Activated CD4-positive, CD25-positive, alpha-beta regulatory T cell treated with anti-CD3 and anti-CD28 coated beads, Interleukin-2, amount 50 U/mL, for 16 hours (primary cell): ENCODE data around the gene ACO2.
A peak's percentile ranks its signal among the peaks of the same experiment; 100 is the strongest.
"Not testable (repeated sequence)": the region's sequence is repeated elsewhere in the genome, so short reads cannot be mapped to it uniquely, and the experiment has no call there.

ENCODE experiments used
- DNase-seq: peaks from one replicate; pipeline ENCODE4 v3.0.0-alpha.2; 2020; ENCODE audit warnings: low read depth, low spot score

The ACO2 gene

DNA sequence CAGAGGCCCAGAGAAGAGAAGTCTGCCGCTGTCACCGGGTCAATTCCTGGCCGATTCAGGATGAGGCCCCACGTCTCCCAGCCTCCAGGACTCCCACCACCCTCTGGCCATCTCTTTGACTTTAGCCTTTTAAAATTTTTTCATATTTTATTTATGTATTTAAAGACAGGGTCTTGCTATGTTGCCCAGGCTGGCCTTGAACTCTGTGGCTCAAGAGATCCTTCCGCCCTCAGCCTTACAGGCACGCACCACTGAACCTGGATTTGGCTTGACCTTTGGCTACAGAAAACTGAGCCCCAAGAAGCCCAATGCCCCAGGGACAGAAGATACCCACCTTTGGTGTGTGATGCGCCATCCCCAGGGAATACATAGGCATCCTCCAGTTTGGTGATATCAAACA is 71.4 kb downstream of the ACO2 start:
- DNase-seq = no peak

DNA sequence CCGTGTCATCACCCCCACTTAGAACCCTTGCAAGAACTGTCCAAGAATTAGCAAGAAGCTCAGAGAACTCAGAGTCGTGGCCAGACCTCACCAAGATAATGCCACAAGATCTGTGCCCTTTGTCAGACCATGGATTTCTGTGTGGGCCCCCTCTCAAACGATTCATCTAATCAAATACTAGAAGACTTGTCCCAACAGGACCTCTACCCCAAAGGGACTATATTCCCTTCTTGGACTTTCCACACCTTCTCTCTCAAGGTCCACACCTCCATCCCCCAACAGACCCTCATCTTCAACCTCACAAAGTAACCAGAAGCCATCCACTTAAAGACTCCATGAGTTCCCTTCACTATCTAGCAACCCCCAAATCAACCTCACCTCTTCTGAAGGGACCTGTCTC is 72.6 kb downstream of the ACO2 start:
- no peak for DNase-seq

DNA sequence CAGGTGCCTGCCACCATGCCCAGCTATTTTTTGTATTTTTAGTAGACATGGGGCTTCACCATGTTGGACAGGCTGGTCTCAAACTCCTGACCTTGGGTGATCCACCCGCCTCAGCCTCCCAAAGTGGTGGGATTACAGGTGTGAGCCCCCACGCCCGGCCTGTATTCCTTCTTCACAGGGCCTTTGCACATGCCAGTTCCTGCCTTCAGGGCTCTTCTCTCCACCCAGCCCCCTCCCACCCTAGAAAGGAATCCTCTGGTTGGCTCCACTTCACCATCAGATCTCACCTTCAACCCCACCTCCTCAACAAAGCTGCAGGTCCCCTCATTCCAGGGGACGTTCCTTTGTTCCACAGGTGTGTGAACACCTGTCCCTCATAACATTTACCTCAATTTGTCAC is 73.3 kb downstream of the ACO2 start:
- DNase-seq = no peak

DNA sequence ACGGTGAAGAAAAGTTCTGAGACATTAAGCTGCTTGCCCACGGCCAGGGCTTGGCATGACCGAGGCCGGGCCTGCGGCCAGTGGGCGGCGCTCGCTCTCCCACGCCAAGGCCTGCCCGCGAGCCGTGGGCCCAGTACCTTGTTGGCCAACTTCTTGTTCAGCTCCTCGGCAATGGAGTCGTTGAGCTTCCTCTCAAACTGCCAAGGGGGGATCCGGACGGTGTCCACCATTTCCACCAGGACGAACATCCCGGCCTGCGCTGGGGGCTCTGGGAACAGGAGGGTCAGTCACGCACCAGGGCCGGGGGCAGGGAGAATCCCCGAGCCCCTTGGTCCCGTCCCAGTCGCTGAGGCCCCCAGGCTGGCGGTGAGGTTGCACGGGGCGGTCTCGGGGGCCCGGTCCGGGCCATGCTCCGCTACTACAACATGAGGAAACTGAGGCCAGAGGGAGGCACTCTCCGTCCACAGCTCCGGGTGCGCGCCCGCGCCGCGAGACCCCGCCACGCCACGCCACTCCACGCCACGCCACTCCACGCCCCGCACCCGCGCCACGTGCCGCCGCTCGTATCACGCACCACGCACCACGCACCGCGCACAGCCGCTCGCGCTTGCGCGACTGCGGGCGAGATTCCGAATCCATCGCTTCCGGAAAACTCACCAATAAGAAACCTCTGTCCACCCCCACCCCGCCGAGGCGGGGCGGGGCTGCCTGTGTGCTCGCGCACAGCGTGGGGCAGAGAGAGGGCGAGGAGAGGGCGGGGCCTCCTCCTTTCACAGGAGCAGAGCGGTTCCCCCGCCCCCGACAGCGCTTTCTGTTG is 75.1 kb downstream of the ACO2 start, which contains the start of gene POLR3H:
Gene POLR3H (minus strand): TSS at position 617 of the 817 bp plus-strand sequence. CDS start 369 bp downstream, at position 248.
- peak; percentile 91 for DNase-seq

- no peak for DNase-seq
Measured at GRCh38 chr22:41544671-41545476, 76.0 kb downstream of the ACO2 start.

- no peak for DNase-seq
Measured at GRCh38 chr22:41548830-41549211, 79.9 kb downstream of the ACO2 start.

GRCh38 chr22:41550952-41551491 is 82.1 kb downstream of the ACO2 start:
- DNase-seq = no peak

DNA sequence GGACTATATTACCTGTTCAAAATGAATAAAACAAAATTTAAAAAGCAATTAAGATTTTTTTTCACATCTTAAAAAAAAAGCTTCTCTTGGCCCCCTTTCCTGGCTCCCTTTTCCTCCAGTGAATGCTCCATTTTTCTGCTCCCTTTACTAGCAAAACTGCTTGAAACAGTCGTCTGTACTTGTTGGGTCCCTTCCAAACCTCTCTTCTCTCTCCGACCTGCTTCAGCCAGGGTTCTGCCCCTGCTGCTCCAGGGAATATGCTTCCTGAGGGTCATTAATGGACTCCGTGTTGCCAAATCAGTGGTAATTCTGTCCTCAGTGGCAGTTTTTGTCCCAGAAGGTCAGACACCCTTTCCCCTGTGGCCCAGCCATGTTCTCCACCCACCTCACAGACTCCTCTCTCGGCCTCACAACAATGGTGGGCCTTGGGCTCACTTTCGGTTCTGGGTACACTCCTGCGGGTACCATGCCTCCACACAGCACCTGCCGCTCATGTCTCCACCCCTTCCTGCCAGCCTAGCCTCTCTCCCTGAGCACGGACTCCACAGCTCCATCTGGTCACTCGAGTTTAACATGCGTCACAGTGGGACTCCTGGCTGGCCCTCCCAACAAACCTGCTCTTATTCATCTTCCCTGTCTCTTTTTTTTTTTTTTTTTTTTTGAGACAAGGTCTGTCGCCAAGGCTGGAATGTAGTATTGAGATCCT is 83.1 kb downstream of the ACO2 start:
- no peak for DNase-seq

- DNase-seq = no peak
Measured at GRCh38 chr22:41555325-41555982, 86.5 kb downstream of the ACO2 start.

- DNase-seq = no peak
Measured at GRCh38 chr22:41556561-41556960, 87.6 kb downstream of the ACO2 start.

- DNase-seq = no peak
Measured at GRCh38 chr22:41557401-41558240, 88.7 kb downstream of the ACO2 start.

DNA sequence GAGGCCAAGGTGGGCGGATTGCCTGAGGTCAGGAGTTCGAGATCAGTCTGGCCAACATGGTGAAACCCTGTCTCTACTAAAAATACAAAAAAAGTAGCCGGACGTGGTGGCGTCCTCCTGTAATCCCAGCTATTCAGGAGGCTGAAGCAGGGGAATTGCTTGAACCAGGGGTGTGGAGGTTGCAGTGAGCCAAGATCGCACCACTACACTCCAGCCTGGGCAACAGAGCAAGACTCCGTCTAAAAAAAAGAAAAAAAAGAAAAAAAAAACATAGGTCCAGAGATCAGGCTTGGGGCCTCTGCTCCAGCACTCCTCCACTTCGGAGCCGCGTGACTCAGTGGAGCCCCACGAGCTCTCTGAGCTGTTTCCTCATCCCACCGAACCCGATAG is 89.3 kb downstream of the ACO2 start:
- not testable (repeated sequence) for DNase-seq

- no peak for DNase-seq
Measured at GRCh38 chr22:41560095-41560471, 91.2 kb downstream of the ACO2 start.

- DNase-seq = no peak
Measured at GRCh38 chr22:41561335-41561734, 92.4 kb downstream of the ACO2 start.

GRCh38 chr22:41561788-41562187 is 92.9 kb downstream of the ACO2 start:
- DNase-seq = no peak

- no peak for DNase-seq
Measured at GRCh38 chr22:41562461-41562860, 93.5 kb downstream of the ACO2 start.

DNA sequence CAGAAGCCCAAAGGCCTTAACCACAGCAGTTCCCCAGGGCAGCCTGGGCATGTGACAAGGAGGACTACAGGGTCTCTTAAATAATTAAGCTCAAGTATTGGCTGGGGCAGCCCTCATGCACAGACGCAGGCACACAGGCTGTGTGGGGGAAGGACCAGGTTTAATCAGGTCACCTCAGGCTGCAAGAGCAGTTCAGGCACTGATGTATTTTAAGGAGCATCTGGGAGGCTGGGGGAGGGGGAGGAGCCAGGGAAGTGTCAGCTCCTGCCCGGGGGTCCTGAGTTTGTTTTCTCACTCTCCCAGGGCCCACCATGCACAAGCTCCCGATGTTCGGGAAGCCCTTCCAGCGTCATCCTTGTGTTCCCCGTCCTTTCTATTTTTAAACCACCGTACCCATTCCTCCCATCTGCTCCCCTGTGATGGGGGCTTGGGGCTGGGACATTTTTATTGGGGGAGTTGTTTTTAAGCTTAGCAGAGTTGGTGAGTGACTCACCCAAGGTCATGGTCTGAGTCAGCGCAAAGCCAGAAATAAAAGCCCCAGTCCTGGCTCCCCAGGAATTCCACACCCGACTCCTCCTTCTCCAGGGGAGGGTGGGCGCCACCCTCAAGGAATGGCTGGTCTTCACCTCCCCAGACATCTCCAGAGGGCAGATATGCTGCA is 94.3 kb downstream of the ACO2 start:
- DNase-seq = no peak

DNA sequence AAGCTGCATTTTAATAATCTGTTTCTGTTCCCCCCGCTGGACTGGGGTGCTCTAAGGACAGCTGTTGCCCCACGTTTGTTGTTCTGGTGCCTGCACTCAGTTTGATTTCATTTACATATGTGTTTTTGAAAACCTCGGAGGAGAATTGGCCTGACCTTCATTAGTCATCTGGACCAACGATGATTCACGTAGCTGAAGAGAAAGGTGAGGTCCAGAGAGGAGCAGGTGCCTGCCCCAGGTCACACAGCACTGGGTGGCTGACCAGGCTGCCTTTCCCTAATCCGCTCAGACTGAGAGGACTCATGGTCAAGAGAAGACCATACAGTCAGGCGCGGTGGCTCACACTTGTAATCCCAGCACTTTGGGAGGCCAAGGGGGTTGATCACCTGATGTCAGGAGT is 95.6 kb downstream of the ACO2 start:
- no peak for DNase-seq

DNA sequence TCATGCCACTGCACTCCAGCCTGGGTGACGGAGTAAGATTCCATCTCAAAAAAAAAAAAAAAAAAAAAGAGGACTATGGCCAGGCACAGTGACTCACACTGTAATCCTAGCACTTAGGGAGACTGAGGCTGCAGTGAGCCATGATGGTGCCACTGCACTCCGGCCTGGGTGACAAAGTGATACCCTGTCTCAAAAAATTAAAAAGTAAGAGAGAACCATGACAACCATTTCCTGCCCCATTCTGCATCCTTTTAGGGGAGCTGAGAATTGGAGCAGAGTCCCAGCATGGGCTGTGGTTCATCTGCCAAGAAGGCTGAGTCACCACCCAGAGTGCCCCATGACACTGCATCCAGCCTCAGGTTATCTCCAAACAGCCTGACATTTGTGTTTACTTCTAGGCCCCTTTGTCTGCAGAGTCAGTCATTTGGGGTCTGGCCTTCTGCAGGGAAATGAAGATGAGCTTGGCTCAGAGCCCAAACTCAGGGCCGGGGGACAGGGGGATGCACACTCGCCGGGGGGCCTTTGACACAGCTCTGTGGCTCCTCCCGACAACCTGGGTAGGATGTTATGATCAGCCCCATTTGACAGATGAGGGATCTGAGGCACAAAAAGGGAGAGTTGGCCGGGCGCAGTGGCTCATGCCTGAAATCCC is 96.6 kb downstream of the ACO2 start:
- DNase-seq = no peak

DNA sequence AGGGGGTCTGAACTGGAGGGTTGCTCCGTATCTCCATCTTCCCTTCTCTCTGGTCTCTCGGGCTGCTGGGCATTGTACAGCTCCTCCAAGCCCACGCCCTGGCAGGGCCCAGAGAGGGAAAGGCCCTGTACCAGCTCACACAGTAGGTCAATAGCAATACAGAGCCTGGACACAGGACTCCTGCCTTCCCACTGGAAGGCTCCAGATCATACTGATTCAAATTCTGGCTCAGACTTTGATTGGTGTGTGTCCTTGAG is 98.5 kb downstream of the ACO2 start:
- DNase-seq = no peak
